CD14-positive monocyte (primary cell): Measurements from ENCODE around the gene TNNI3. TPM values are rescaled to one million over a fixed set of nuclear protein-coding genes. Genes with fewer than 3 reads are reported as not detected.

Experiments
- DNase-seq, 3 donors: peaks; one replicate each; pipeline ENCODE4 v3.0.0-alpha.2; 2011 to 2022
- H2AFZ ChIP-seq: 2 replicates; pipeline ENCODE4 v1.6.0; 2012; ENCODE audit warnings: mild to moderate bottlenecking, low read depth, low read length, inconsistent platforms; ENCODE audit not compliant: insufficient read depth, poor library complexity, severe bottlenecking
- H3K27ac ChIP-seq, 2 donors: 1 replicate in 1 of 2; 2 replicates in 1 of 2; pipeline ENCODE4 v1.5.1; 2012 to 2013; ENCODE audit warnings: low read length in 2 of 2, control low read depth in 1 of 2, inconsistent platforms in 1 of 2, low read depth in 1 of 2, mild to moderate bottlenecking in 1 of 2
- H3K27me3 ChIP-seq, 2 donors: one replicate each; pipeline versions ENCODE4 v1.6.0 to v1.6.1; 2011 to 2013; ENCODE audit warnings: low read length in 2 of 2; ENCODE audit not compliant: control insufficient read depth in 2 of 2, insufficient read depth in 2 of 2
- H3K36me3 ChIP-seq, 2 donors: replicated peaks in 1 of 2; 1 replicate in 1 of 2; 2 replicates in 1 of 2; pipeline versions ENCODE4 v1.5.1 to v1.6.1; 2012 to 2013; ENCODE audit warnings: low read length in 2 of 2, control low read depth in 1 of 2, inconsistent platforms in 1 of 2, mild to moderate bottlenecking in 1 of 2; ENCODE audit not compliant: insufficient read depth in 2 of 2, control insufficient read depth in 1 of 2
- H3K4me1 ChIP-seq, 2 donors: 1 replicate in 1 of 2; 2 replicates in 1 of 2; pipeline versions ENCODE4 v1.5.1 to v1.6.1; 2012 to 2013; ENCODE audit warnings: low read length in 2 of 2, control low read depth in 1 of 2, inconsistent platforms in 1 of 2, mild to moderate bottlenecking in 1 of 2, moderate library complexity in 1 of 2; ENCODE audit not compliant: insufficient read depth in 2 of 2, control insufficient read depth in 1 of 2
- H3K4me2 ChIP-seq: replicated peaks from 2 replicates; pipeline ENCODE3; 2012; ENCODE audit warnings: low read length, moderate library complexity, mild to moderate bottlenecking; ENCODE audit not compliant: poor library complexity, severe bottlenecking; ENCODE audit errors: extremely low read depth
- H3K4me3 ChIP-seq, 3 experiments: fragments of 200-600 bp in 1 of 3; sonication (generic) in 1 of 3; replicated peaks in 1 of 3; 1 replicate in 2 of 3; 2 replicates in 1 of 3; pipeline ENCODE4 v1.5.1; 2011 to 2013; ENCODE audit warnings: low read length in 3 of 3, mild to moderate bottlenecking in 3 of 3, control low read depth in 2 of 3, low read depth in 2 of 3, inconsistent platforms in 1 of 3, moderate library complexity in 1 of 3
- H3K79me2 ChIP-seq: 2 replicates; pipeline ENCODE4 v1.6.0; 2012; ENCODE audit warnings: mild to moderate bottlenecking, control low read depth, inconsistent platforms, low read length, moderate library complexity; ENCODE audit not compliant: insufficient read depth
- H3K9ac ChIP-seq: 2 replicates; pipeline ENCODE4 v1.6.0; 2017; ENCODE audit warnings: low read length, mild to moderate bottlenecking; ENCODE audit not compliant: insufficient read depth, poor library complexity, severe bottlenecking
- H3K9me3 ChIP-seq, 2 donors: replicated peaks in 1 of 2; 1 replicate in 1 of 2; 2 replicates in 1 of 2; pipeline versions ENCODE4 v1.5.1 to v1.6.1; 2012 to 2013; ENCODE audit warnings: low read length in 2 of 2, control low read depth in 1 of 2; ENCODE audit not compliant: control insufficient read depth in 1 of 2, insufficient read depth in 1 of 2
- H4K20me1 ChIP-seq: 2 replicates; pipeline ENCODE4 v1.6.0; 2012; ENCODE audit warnings: mild to moderate bottlenecking, low read length, control low read depth, moderate library complexity; ENCODE audit not compliant: insufficient read depth
- H3K27ac Mint-ChIP-seq, 7 donors: one replicate each; pipeline ENCODE4 v1.8.0; 2020; ENCODE audit warnings: mild to moderate bottlenecking in 7 of 7, mixed read lengths in 7 of 7, moderate library complexity in 6 of 7, inconsistent platforms in 2 of 7
- H3K27me3 Mint-ChIP-seq, 3 donors: one replicate each; pipeline ENCODE4 v1.8.0; 2021 to 2022; ENCODE audit warnings: low read depth in 3 of 3, mild to moderate bottlenecking in 3 of 3, mixed read lengths in 3 of 3, moderate library complexity in 3 of 3, inconsistent platforms in 1 of 3
- H3K36me3 Mint-ChIP-seq, 2 donors: one replicate each; pipeline ENCODE4 v1.8.0; 2020; ENCODE audit warnings: mixed read lengths in 2 of 2, inconsistent platforms in 1 of 2, mild to moderate bottlenecking in 1 of 2
- H3K4me1 Mint-ChIP-seq: one replicate; pipeline ENCODE4 v1.8.0; 2020; ENCODE audit warnings: mild to moderate bottlenecking, mixed read lengths
- H3K4me3 Mint-ChIP-seq, 2 donors: one replicate each; pipeline ENCODE4 v1.8.0; 2020; ENCODE audit warnings: mild to moderate bottlenecking in 2 of 2, mixed read lengths in 2 of 2, moderate library complexity in 1 of 2
- H3K9me3 Mint-ChIP-seq, 7 donors: one replicate each; pipeline ENCODE4 v1.8.0; 2020 to 2022; ENCODE audit warnings: mixed read lengths in 7 of 7, mild to moderate bottlenecking in 6 of 7, moderate library complexity in 6 of 7, inconsistent platforms in 2 of 7
- WGBS: methylation state at CpG from one replicate; pipeline ENCODE4 v1.1.5; 2013; ENCODE audit warnings: missing lambda C conversion rate; ENCODE audit not compliant: insufficient coverage; 5-methylcytosine and 5-hydroxymethylcytosine counted together
- intact Hi-C, 2 donors: fragments of 100-400 bp; cut with micrococcal nuclease; formaldehyde crosslinking; loops; one replicate each; pipeline versions ENCODE4 v1.15.0 to v1.15.1; 2023
- polyA plus RNA-seq, 3 donors: library from polyadenylated mRNA; depleted of rRNA in 1 of 3; unstranded in 2 of 3; stranded (reverse) in 1 of 3; fragments of 300-500 nt in 2 of 3; fragments of >200 nt in 1 of 3; fragmentation: Illumina TruSeq in 2 of 3; gene quantifications; 1 replicate in 2 of 3; 2 replicates in 1 of 3; pipeline ENCODE4 v1.2.3, GENCODE V29; 2012 to 2021
- TF ChIP-seq, protein P1 (sequence below): fragments of 200-600 bp; IDR thresholded peaks from one replicate; pipeline ENCODE4 v1.8.0; 2022; ENCODE audit warnings: antibody characterized with exemption, mild to moderate bottlenecking

The TNNI3 gene
- polyA plus RNA-seq, 3 donors: 1.2 TPM; not detected in 2

DNA sequence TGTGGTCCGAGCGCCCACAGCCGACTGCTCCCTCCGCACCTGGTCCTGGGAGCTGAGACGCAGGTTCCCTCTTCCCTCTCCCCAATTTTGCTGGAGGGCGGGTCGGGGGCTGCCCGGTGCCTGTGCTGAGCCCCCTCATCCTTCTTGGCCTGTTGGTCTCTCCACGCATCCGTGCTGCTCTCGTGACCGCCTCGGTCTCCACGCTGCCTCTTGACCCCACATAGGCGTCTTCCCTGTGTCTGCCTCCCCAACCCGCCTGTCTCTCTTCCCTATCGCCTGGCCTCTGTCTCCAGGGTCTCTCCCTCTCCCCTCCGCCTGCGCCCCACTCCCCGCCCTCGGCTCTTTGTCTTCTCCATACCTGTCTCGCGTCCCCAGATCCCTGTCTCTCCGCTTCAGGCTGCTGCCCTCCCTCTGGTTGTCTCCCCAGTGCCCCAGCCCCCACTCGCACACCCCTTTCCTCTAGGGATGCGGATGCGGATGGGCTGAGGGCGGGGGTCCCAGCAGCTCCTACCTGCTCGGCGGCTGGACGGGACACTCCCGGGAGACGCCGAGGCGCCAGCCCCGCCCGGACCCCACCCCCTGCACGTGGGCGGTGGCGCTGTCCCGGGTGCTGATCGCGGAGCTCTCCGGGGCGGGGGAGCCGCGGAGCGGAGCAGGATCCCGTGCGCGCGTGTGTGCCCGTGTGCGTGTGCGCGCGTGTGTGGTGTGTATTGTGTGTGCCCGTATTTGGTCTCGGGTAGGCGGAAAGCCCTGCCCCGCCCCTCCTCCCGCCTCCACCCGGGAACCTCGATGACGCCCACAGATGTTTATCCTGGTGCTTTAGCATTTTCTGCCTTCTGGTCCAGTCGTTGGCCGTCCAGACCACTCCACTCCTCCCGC is 22.3 kb upstream of the TNNI3 start, which contains the start of gene SYT5:
Gene SYT5, minus strand, starts transcription at position 684 of the 879 bp plus-strand sequence. CDS start 1,248 bp downstream, outside the sequence.
- Histone ChIP-seq H3K9me3 (peaks cover 10 to 20% of the 10 kb centered on the region in 2 donors), H3K4me2 (peak within 1 kb of the TSS; percentile 56), H2AFZ (no peak within 1 kb of the TSS), H3K27me3 (peaks cover 20 to 72% of the 10 kb centered on the region in 2 donors), H3K4me1 (peaks cover 10 to 15% of the 10 kb centered on the region in 2 donors), H4K20me1 (no peaks in the 10 kb centered on the region), H3K27ac (no peak within 1 kb of the TSS), H3K79me2 (no peaks in the 10 kb centered on the region), H3K36me3 (no peaks in the 10 kb centered on the region), H3K9ac (no peak within 1 kb of the TSS), H3K4me3 (peak within 1 kb of the TSS in 1 of 3 experiments; percentile 45)
- Mint-ChIP-seq H3K4me3 (peak within 1 kb of the TSS; percentile 43 to 89), H3K36me3 (peaks cover 2 to 5% of the 10 kb centered on the region in 2 donors), H3K27me3 (peaks cover 69 to 80% (median 76%) of the 10 kb centered on the region in 3 donors), H3K9me3 (peaks cover 7 to 25% (median 21%) of the 10 kb centered on the region in 7 donors), H3K4me1 (peaks cover 13% of the 10 kb centered on the region), H3K27ac (peak within 1 kb of the TSS in 4 of 7 donors; percentile 11 to 71 (median 48))
- TF ChIP-seq, protein P1, sequence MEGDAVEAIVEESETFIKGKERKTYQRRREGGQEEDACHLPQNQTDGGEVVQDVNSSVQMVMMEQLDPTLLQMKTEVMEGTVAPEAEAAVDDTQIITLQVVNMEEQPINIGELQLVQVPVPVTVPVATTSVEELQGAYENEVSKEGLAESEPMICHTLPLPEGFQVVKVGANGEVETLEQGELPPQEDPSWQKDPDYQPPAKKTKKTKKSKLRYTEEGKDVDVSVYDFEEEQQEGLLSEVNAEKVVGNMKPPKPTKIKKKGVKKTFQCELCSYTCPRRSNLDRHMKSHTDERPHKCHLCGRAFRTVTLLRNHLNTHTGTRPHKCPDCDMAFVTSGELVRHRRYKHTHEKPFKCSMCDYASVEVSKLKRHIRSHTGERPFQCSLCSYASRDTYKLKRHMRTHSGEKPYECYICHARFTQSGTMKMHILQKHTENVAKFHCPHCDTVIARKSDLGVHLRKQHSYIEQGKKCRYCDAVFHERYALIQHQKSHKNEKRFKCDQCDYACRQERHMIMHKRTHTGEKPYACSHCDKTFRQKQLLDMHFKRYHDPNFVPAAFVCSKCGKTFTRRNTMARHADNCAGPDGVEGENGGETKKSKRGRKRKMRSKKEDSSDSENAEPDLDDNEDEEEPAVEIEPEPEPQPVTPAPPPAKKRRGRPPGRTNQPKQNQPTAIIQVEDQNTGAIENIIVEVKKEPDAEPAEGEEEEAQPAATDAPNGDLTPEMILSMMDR: no peak
- DNase-seq: no peak
- 1% methylated on average over 60 of the region's 68 CpGs for WGBS
- intact Hi-C loops: no loop called here

DNA sequence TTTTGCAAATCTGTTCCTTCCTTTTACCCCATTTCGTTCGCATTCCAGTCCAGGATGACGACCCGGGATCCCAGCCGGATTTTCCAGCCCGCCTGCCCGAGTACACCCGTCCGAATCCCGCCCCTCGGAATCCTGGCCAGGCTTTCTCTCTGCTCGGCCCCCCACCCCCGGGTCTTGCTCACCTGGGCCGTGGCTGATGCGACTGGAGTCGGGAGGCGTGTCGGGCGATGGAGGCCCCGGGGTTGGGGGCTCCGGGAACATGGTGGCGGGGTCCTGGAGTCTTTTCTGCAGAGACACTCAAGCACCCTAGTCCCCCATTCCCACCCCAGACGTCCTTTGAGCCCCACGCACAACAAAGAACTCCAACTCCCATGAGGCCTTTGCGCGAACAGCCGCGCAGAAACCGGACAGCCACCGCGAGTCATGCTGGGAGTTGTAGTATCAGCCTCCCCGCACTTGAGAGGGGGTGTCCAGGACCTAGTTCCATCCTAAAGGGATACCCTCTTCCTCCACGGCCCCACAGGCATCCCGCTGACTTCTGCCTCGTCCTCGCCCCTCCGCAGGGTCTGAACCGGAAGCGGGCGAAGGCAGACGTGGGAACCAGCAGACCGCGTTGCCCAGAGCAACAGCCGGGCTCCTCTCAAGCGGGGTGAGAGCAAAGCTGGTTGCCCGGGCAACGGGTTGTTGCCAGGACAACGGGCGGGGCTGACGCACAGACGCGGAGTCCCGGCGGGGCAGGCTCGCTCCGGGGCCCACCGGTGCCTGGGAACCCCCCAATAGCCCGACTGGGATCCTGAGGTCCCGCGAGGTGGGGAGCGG is 21.5 kb upstream of the TNNI3 start:
- intact Hi-C loops: no loop called here
- H3K9me3 Mint-ChIP-seq: peaks cover 7 to 33% (median 29%) of the 10 kb centered on the region in 7 donors
- Histone ChIP-seq H4K20me1 (no peaks in the 10 kb centered on the region), H3K9me3 (peaks cover 16 to 28% of the 10 kb centered on the region in 2 donors), H3K4me3 (peak overlapping the region in 1 of 3 experiments; percentile 45), H2AFZ (no peak overlapping the region), H3K36me3 (no peaks in the 10 kb centered on the region), H3K4me2 (peak overlapping the region; percentile 56), H3K27ac (no peak overlapping the region), H3K4me1 (peaks cover 14 to 21% of the 10 kb centered on the region in 2 donors), H3K79me2 (no peaks in the 10 kb centered on the region), H3K27me3 (peaks cover 24 to 81% of the 10 kb centered on the region in 2 donors), H3K9ac (no peak overlapping the region)
- WGBS: 5% methylated on average over 47 of the region's 61 CpGs
- peak overlapping the region; percentile 24 to 76 for H3K4me3 Mint-ChIP-seq
- peaks cover 18% of the 10 kb centered on the region for H3K4me1 Mint-ChIP-seq
- H3K36me3 Mint-ChIP-seq: peaks cover 2 to 5% of the 10 kb centered on the region in 2 donors
- TF ChIP-seq, protein P1: no peak
- peaks cover 78 to 88% (median 83%) of the 10 kb centered on the region in 3 donors for H3K27me3 Mint-ChIP-seq
- peak overlapping the region in 2 of 7 donors; percentile 36 to 49 for H3K27ac Mint-ChIP-seq
- peak; percentile 42 to 63 (median 49) for DNase-seq
